HCT116 (cell line): ENCODE results near the gene HMCN2. TPM values are rescaled to one million over a fixed set of nuclear protein-coding genes. Genes with fewer than 3 reads are reported as not detected.

ENCODE experiments used
- ATAC-seq: fragments of 200-7000 bp; cut with Tn5 transposase; 2 replicates; pipeline ENCODE4 v1.9.1; 2020; ENCODE audit warnings: mild to moderate bottlenecking, moderate library complexity
- BruUV-seq: library from RNA; stranded (reverse); fragments of 400-500 nt; replicated peaks from 2 replicates; lab custom pipeline; 2021; lab: Mats Ljungman, UMichigan
- CTCF ChIA-PET: fragments of 300-600 bp; sonication (Branson Sonifier 250); formaldehyde crosslinking; loops from one replicate; lab custom pipeline; 2021; ENCODE audit warnings: antibody characterized with exemption; lab: Charles Lee
- POLR2A ChIA-PET: fragments of 300-600, 350-600 bp; sonication (Branson Sonifier 250); formaldehyde crosslinking; loops from one replicate; lab custom pipeline; 2021; ENCODE audit warnings: antibody characterized with exemption; lab: Charles Lee
- RAD21 ChIA-PET, 2 experiments: fragments of 300-600 bp; sonication (Branson Sonifier 250); formaldehyde crosslinking; loops; one replicate each; lab custom pipeline; 2023; ENCODE audit warnings: low total read pairs in 2 of 2; ENCODE audit not compliant: uncharacterized antibody in 2 of 2, unreplicated experiment in 2 of 2, low non-redundant PET in 1 of 2; lab: Charles Lee
- DNase-seq: peaks from one replicate; pipeline ENCODE4 v3.0.0-alpha.2; 2010; ENCODE audit warnings: low read depth, low spot score
- H2AFZ ChIP-seq: fragments of 200-600 bp; shearing (Covaris generic), sonication (generic); 2 replicates; pipeline ENCODE4 v1.6.1; 2017; ENCODE audit warnings: low read depth, mixed run types, mixed read lengths, antibody characterized with exemption, low read length; ENCODE audit not compliant: poor library complexity, severe bottlenecking
- H3K27ac ChIP-seq: 2 replicates; pipeline ENCODE4 v1.5.1; 2012; ENCODE audit warnings: low read depth, low read length
- H3K27me3 ChIP-seq: fragments of 200-600 bp; sonication (generic); 2 replicates; pipeline ENCODE4 v1.6.1; 2016; ENCODE audit warnings: mixed run types, low read length, mixed read lengths; ENCODE audit not compliant: insufficient read depth
- H3K36me3 ChIP-seq, 2 experiments: fragments of 200-500 bp in 1 of 2; fragments of 200-600 bp in 1 of 2; sonication (Bioruptor generic) in 1 of 2; sonication (generic) in 1 of 2; 2 replicates each; pipeline versions ENCODE4 v1.5.1 to v1.6.1; 2014 to 2016; ENCODE audit warnings: low read length in 2 of 2, inconsistent platforms in 1 of 2, mixed read lengths in 1 of 2, mixed run types in 1 of 2; ENCODE audit not compliant: insufficient read depth in 2 of 2, control insufficient read depth in 1 of 2
- H3K4me1 ChIP-seq, 2 experiments: fragments of 200-600 bp in 1 of 2; sonication (generic) in 1 of 2; 2 replicates each; pipeline versions ENCODE4 v1.5.1 to v1.6.1; 2012 to 2017; ENCODE audit warnings: low read length in 2 of 2, inconsistent platforms in 1 of 2, mild to moderate bottlenecking in 1 of 2, mixed read lengths in 1 of 2, mixed run types in 1 of 2, moderate library complexity in 1 of 2; ENCODE audit not compliant: insufficient read depth in 2 of 2, control insufficient read depth in 1 of 2
- H3K4me2 ChIP-seq: fragments of 200-600 bp; sonication (generic); 2 replicates; pipeline ENCODE4 v1.6.1; 2017; ENCODE audit warnings: mixed run types, low read length, mixed read lengths
- H3K4me3 ChIP-seq, 2 experiments: fragments of 200-600 bp in 1 of 2; sonication (generic) in 1 of 2; replicated peaks in 1 of 2; 2 replicates each; pipeline ENCODE4 v1.5.1; 2011 to 2016; ENCODE audit warnings: low read length in 2 of 2, control low read depth in 1 of 2, low read depth in 1 of 2, mild to moderate bottlenecking in 1 of 2, mixed read lengths in 1 of 2, mixed run types in 1 of 2
- H3K79me2 ChIP-seq: fragments of 200-600 bp; sonication (generic); 2 replicates; pipeline ENCODE4 v1.6.1; 2017; ENCODE audit warnings: mild to moderate bottlenecking, mixed run types, low read length, moderate library complexity, mixed read lengths; ENCODE audit not compliant: insufficient read depth
- H3K9ac ChIP-seq: fragments of 200-600 bp; sonication (generic); 2 replicates; pipeline ENCODE4 v1.6.1; 2016; ENCODE audit warnings: low read length, mixed read lengths
- H3K9me2 ChIP-seq: fragments of 200-600 bp; sonication (generic), shearing (Covaris generic); 2 replicates; pipeline ENCODE4 v1.6.1; 2017; ENCODE audit warnings: mixed run types, mild to moderate bottlenecking, moderate library complexity; ENCODE audit not compliant: insufficient read depth
- H3K9me3 ChIP-seq, 2 experiments: fragments of 200-500 bp in 1 of 2; fragments of 200-600 bp in 1 of 2; sonication (Bioruptor generic) in 1 of 2; sonication (generic) in 1 of 2; 2 replicates each; pipeline ENCODE4 v1.6.1; 2014 to 2017; ENCODE audit warnings: low read length in 2 of 2, mixed read lengths in 2 of 2, inconsistent platforms in 1 of 2, low read depth in 1 of 2, mild to moderate bottlenecking in 1 of 2, mixed run types in 1 of 2, moderate library complexity in 1 of 2; ENCODE audit not compliant: control insufficient read depth in 1 of 2, insufficient read depth in 1 of 2
- H4K20me1 ChIP-seq: fragments of 200-600 bp; sonication (generic), shearing (Covaris generic); 2 replicates; pipeline ENCODE4 v1.6.1; 2017; ENCODE audit warnings: mixed run types, mild to moderate bottlenecking, moderate library complexity; ENCODE audit not compliant: insufficient read depth
- CBX3 ChIP-seq: IDR thresholded peaks from 2 replicates; pipeline ENCODE4 v1.6.1; 2012; ENCODE audit warnings: low read depth
- EGR1 ChIP-seq: IDR thresholded peaks from 2 replicates; pipeline ENCODE4 v1.6.1; 2012; ENCODE audit warnings: low read depth
- EZH2phosphoT487 ChIP-seq: fragments of 200-600 bp; IDR thresholded peaks from 2 replicates; pipeline ENCODE4 v1.6.1; 2018; ENCODE audit warnings: antibody characterized with exemption, borderline replicate concordance
- FOSL1 ChIP-seq: IDR thresholded peaks from 2 replicates; pipeline ENCODE4 v1.6.1; 2012; ENCODE audit warnings: low read depth
- POLR2AphosphoS5 ChIP-seq: IDR thresholded peaks from 2 replicates; pipeline ENCODE4 v1.6.1; 2011; ENCODE audit warnings: mild to moderate bottlenecking, low read depth, low read length, moderate library complexity
- RAD21 ChIP-seq: IDR thresholded peaks from 2 replicates; pipeline ENCODE4 v1.6.1; 2012; ENCODE audit warnings: low read depth, mild to moderate bottlenecking
- SP1 ChIP-seq: IDR thresholded peaks from 2 replicates; pipeline ENCODE4 v1.6.1; 2012; ENCODE audit warnings: low read depth
- TCF7L2 ChIP-seq: IDR thresholded peaks from 2 replicates; pipeline ENCODE4 v1.7.0; 2011; ENCODE audit warnings: borderline replicate concordance, inconsistent platforms; ENCODE audit not compliant: insufficient read depth, insufficient read length; ENCODE audit errors: extremely low read depth
- intact Hi-C: fragments of 100-400 bp; cut with micrococcal nuclease; formaldehyde crosslinking; loops from 2 replicates; pipeline ENCODE4 v1.10.0; 2022
- total RNA-seq: library from RNA; stranded (reverse); gene quantifications from one replicate; pipeline ENCODE4 v1.2.1, GENCODE V29; 2021; ENCODE audit not compliant: unreplicated experiment
- TF ChIP-seq, protein P1 (sequence below), 3 experiments: fragments of 200-600 bp in 1 of 3; sonication (generic) in 1 of 3; IDR thresholded peaks in 2 of 3; conservative IDR thresholded peaks in 1 of 3; 2 replicates each; pipeline ENCODE4 v1.5.1; 2012 to 2017; ENCODE audit warnings: low read depth in 2 of 3, low read length in 2 of 3, antibody characterized with exemption in 1 of 3, borderline replicate concordance in 1 of 3, control low read depth in 1 of 3, mild to moderate bottlenecking in 1 of 3, mixed read lengths in 1 of 3, mixed run types in 1 of 3, moderate library complexity in 1 of 3; ENCODE audit not compliant: insufficient read depth in 1 of 3
- TF ChIP-seq, protein P2 (sequence below): IDR thresholded peaks from 2 replicates; pipeline ENCODE4 v1.6.1; 2012

The HMCN2 gene
- total RNA-seq, 1 experiment from 2014 or later: 0.22 TPM

DNA sequence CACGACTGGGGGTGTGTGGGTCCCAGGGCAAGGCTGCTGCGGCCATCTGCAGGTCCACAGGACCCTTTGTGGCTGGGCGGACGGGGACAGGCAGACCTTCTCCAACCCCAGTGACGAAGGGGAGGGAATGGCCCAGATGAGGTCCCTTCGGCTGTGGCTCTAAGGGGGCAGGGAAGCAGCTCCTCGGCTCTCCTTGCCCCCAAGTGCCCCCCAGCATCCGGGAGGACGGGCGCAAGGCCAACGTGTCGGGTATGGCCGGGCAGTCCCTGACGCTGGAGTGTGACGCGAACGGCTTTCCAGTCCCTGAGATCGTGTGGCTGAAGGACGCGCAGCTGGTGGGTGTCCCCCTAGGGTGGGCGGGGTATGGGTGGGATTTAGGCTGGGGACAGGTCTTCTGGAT lies 82.8 kb downstream of the HMCN2 start:
- Histone ChIP-seq H3K9me3 (no peaks in the 10 kb centered on the region), H3K4me2 (no peak overlapping the region), H3K9ac (no peak overlapping the region)
- ChIA-PET POLR2A (no interaction called here), CTCF (interaction anchor here (1.1 kb wide), 1 partner anchor 21 kb away, joined by 3 read pairs; no protein-coding TSS in a partner anchor)
- DNase-seq: no peak
- TF ChIP-seq RAD21: no peak
- no peak for TF ChIP-seq EGR1
- TF ChIP-seq, protein P1, sequence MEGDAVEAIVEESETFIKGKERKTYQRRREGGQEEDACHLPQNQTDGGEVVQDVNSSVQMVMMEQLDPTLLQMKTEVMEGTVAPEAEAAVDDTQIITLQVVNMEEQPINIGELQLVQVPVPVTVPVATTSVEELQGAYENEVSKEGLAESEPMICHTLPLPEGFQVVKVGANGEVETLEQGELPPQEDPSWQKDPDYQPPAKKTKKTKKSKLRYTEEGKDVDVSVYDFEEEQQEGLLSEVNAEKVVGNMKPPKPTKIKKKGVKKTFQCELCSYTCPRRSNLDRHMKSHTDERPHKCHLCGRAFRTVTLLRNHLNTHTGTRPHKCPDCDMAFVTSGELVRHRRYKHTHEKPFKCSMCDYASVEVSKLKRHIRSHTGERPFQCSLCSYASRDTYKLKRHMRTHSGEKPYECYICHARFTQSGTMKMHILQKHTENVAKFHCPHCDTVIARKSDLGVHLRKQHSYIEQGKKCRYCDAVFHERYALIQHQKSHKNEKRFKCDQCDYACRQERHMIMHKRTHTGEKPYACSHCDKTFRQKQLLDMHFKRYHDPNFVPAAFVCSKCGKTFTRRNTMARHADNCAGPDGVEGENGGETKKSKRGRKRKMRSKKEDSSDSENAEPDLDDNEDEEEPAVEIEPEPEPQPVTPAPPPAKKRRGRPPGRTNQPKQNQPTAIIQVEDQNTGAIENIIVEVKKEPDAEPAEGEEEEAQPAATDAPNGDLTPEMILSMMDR (IDR thresholded peaks at IDR 0.05 in 2 of 3, conservative IDR thresholded peaks at IDR 0.05 in 1 of 3; ENCODE audit: borderline replicate concordance in 1 of 3, insufficient read depth in 1 of 3, low read depth in 2 of 3, low read length in 2 of 3): no peak
- TF ChIP-seq FOSL1: no peak
- TF ChIP-seq EZH2phosphoT487: no peak
- no peak for TF ChIP-seq CBX3
- no peak for TF ChIP-seq POLR2AphosphoS5
- TF ChIP-seq, protein P2, sequence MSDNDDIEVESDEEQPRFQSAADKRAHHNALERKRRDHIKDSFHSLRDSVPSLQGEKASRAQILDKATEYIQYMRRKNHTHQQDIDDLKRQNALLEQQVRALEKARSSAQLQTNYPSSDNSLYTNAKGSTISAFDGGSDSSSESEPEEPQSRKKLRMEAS: no peak
- no peak for TF ChIP-seq TCF7L2
- TF ChIP-seq SP1: no peak
- TF ChIP-seq, all 23 proteins: peak for 0
- Histone ChIP-seq H2AFZ (no peak overlapping the region), H3K4me1 (no peaks in the 10 kb centered on the region), H3K27ac (no peak overlapping the region), H3K79me2 (no peaks in the 10 kb centered on the region), H3K27me3 (no peaks in the 10 kb centered on the region), H4K20me1 (no peaks in the 10 kb centered on the region), H3K4me3 (no peak overlapping the region), H3K9me2 (no peaks in the 10 kb centered on the region), H3K36me3 (no peaks in the 10 kb centered on the region)
- RAD21 ChIA-PET: no interaction called here
- ATAC-seq: no peak
- intact Hi-C loops: no loop called here
- no TSS peak for BruUV-seq
